ENCODE data around the gene LNPEP. TPM values are rescaled to one million over a fixed set of nuclear protein-coding genes. Genes with fewer than 3 reads are reported as not detected.

Gene LNPEP
- total and polyA plus RNA-seq, 2 of the 4 experiments (the other 2 are of a cell fraction) = 3.6 to 27.4 TPM

- H2BK20ac ChIP-seq (ENCODE audit: low read depth, low read length) = no peak overlapping the region
- H4K20me1 ChIP-seq (ENCODE audit: insufficient read depth, low read length) = no peaks in the 10 kb centered on the region
- no peak overlapping the region for H2AK5ac ChIP-seq (ENCODE audit: low read depth, low read length)
- H3K36me3 ChIP-seq (ENCODE audit: control insufficient read depth, insufficient read depth, low read length) = no peaks in the 10 kb centered on the region
- H3K18ac ChIP-seq (ENCODE audit: low read depth, low read length) = no peak overlapping the region; the same call in 1 of the 2 replicates
- intact Hi-C loops (cut with micrococcal nuclease) = no loop called here
- no peaks in the 10 kb centered on the region for H3K79me1 ChIP-seq (ENCODE audit: low read depth in 1 of 2, low read length in 2 of 2)
- no peaks in the 10 kb centered on the region for H3K27me3 ChIP-seq (ENCODE audit: control insufficient read depth, insufficient read depth, low read length)
- no peaks in the 10 kb centered on the region; the same call in 1 of the 2 replicates for H3K9me1 ChIP-seq (ENCODE audit: insufficient read depth, low read length)
- H2AFZ ChIP-seq (replicated peaks; ENCODE audit: low read length, poor library complexity) = no peak overlapping the region
- BruUV-seq (replicated peaks) = no TSS peak
- no peak overlapping the region for H3K56ac ChIP-seq (ENCODE audit: extremely low read depth, insufficient read depth, low read length)
- H4K91ac ChIP-seq (ENCODE audit: insufficient read depth, low read depth, low read length) = no peak overlapping the region
- no peak overlapping the region for H3K9ac ChIP-seq (ENCODE audit: low read depth, low read length)
- H2BK5ac ChIP-seq (ENCODE audit: low read depth, low read length, poor library complexity, severe bottlenecking) = no peak overlapping the region
- 0 out of 2 replicates have a peak overlapping the region, but pooled peaks have one; percentile 35 for H4K5ac ChIP-seq (ENCODE audit: low read depth, low read length)
- H2BK120ac ChIP-seq (ENCODE audit: low read depth, low read length) = no peak overlapping the region; the same call in 1 of the 2 replicates
- no peaks in the 10 kb centered on the region for H3K9me3 ChIP-seq (ENCODE audit: control insufficient read depth, insufficient read depth, low read length)
- H3K4me2 ChIP-seq (ENCODE audit: low read depth, low read length) = no peak overlapping the region
- peaks cover 4% of the 10 kb centered on the region; the same call in 1 of the 2 replicates for H3K4me1 ChIP-seq (ENCODE audit: control insufficient read depth, insufficient read depth, low read length)
- H4K8ac ChIP-seq (ENCODE audit: low read depth in 2 of 2, low read length in 2 of 2) = no peak overlapping the region
- H3K4ac ChIP-seq (ENCODE audit: low read depth, low read length) = no peak overlapping the region
- no peak overlapping the region for H3K4me3 ChIP-seq (ENCODE audit: insufficient read depth, low read depth, low read length)
- in situ Hi-C loops (cut with MboI; ENCODE audit: low sequenced_read_pairs) = no loop called here
- no peak overlapping the region for H3K27ac ChIP-seq (ENCODE audit: insufficient read depth, low read length)
- CTCF ChIA-PET = no interaction called here
- no peak for ATAC-seq (ENCODE audit: low read depth)
- H3K14ac ChIP-seq (replicated peaks; ENCODE audit: low read depth, low read length) = no peak overlapping the region
- dilution Hi-C loops (cut with HindIII; ENCODE audit: low sequenced_read_pairs, unreplicated experiment) = no loop called here
- DNase-seq = no peak
- TF ChIP-seq BHLHE40 (IDR thresholded peaks at IDR 0.05; ENCODE audit: low read depth, low read length) = no peak
- no peak for TF ChIP-seq CEBPB (IDR thresholded peaks at IDR 0.05; ENCODE audit: low read depth, low read length)
- TF ChIP-seq MAZ (IDR thresholded peaks at IDR 0.05; ENCODE audit: borderline replicate concordance, low read depth, low read length) = no peak
- no peak for TF ChIP-seq SMC3 (IDR thresholded peaks at IDR 0.05; ENCODE audit: low read depth, low read length)
- TF ChIP-seq USF2 (IDR thresholded peaks at IDR 0.05; ENCODE audit: low read depth, low read length) = no peak
- no peak for TF ChIP-seq CHD1 (IDR thresholded peaks at IDR 0.05; ENCODE audit: low read depth, low read length)
- no peak for TF ChIP-seq MXI1 (IDR thresholded peaks at IDR 0.05; ENCODE audit: borderline replicate concordance, low read depth, low read length)
- TF ChIP-seq POLR2A (IDR thresholded peaks at IDR 0.05; ENCODE audit: low read depth, low read length) = no peak
- TF ChIP-seq ELK1 (IDR thresholded peaks at IDR 0.05; ENCODE audit: borderline replicate concordance, low read depth, low read length) = no peak
- TF ChIP-seq RFX5 (IDR thresholded peaks at IDR 0.05; ENCODE audit: low read depth, low read length) = no peak
- no peak for TF ChIP-seq RCOR1 (IDR thresholded peaks at IDR 0.05; ENCODE audit: insufficient replicate concordance, low read length)
- TF ChIP-seq NFE2L2 (IDR thresholded peaks at IDR 0.05; ENCODE audit: low read depth, low read length) = no peak
- no peak for TF ChIP-seq CTCF (conservative IDR thresholded peaks at IDR 0.05; ENCODE audit: low read depth, low read length)
- TF ChIP-seq MAFK (IDR thresholded peaks at IDR 0.05; ENCODE audit: low read depth, low read length) = no peak
- TF ChIP-seq FOS (IDR thresholded peaks at IDR 0.05; ENCODE audit: low read depth, low read length) = no peak
- TF ChIP-seq RAD21 (IDR thresholded peaks at IDR 0.05; ENCODE audit: low read length) = no peak
- POLR2A ChIA-PET (ENCODE audit: unreplicated experiment) = no interaction called here
- peak overlapping the region; percentile 17; the same call in 1 of the 2 replicates for H3K23ac ChIP-seq (ENCODE audit: low read depth, low read length)
- no CpG with 5 or more reads among the region's 3 CpGs for WGBS, 2 experiments (ENCODE audit: extremely low coverage in 2 of 2, insufficient read length in 1 of 2)
- H2BK15ac ChIP-seq (ENCODE audit: low read depth, low read length) = no peak overlapping the region
- H2AK9ac ChIP-seq (replicated peaks; ENCODE audit: low read depth, low read length, poor library complexity) = no peak overlapping the region
Observed at GRCh38 chr5:96920744-96921355, 15.0 kb upstream of the LNPEP start.
